Neuronal stem cell (in vitro differentiated cells): ENCODE results near the gene C17orf58.

Source experiments
- DNase-seq: peaks from one replicate; pipeline ENCODE4 v3.0.0-alpha.2; 2013; ENCODE audit warnings: low spot score
- H2AFZ ChIP-seq: one replicate; pipeline ENCODE4 v1.6.1; 2013; ENCODE audit warnings: mild to moderate bottlenecking, low read length, inconsistent platforms
- H2AK5ac ChIP-seq: 2 replicates; pipeline ENCODE4 v1.6.1; 2013; ENCODE audit warnings: low read depth, mild to moderate bottlenecking, inconsistent platforms, low read length, moderate library complexity, mixed read lengths
- H2BK120ac ChIP-seq: 2 replicates; pipeline ENCODE4 v1.6.1; 2013; ENCODE audit warnings: low read depth, mild to moderate bottlenecking, inconsistent platforms, low read length, moderate library complexity, mixed read lengths
- H2BK12ac ChIP-seq: one replicate; pipeline ENCODE4 v1.6.1; 2013; ENCODE audit warnings: low read length, inconsistent platforms
- H2BK15ac ChIP-seq: 2 replicates; pipeline ENCODE4 v1.6.1; 2013; ENCODE audit warnings: mild to moderate bottlenecking, low read length, inconsistent platforms, mixed read lengths
- H2BK5ac ChIP-seq: one replicate; pipeline ENCODE4 v1.6.1; 2013; ENCODE audit warnings: inconsistent platforms, mild to moderate bottlenecking, low read length, moderate library complexity
- H3K14ac ChIP-seq: one replicate; pipeline ENCODE4 v1.6.1; 2013; ENCODE audit warnings: low read length, inconsistent platforms
- H3K18ac ChIP-seq: 2 replicates; pipeline ENCODE4 v1.6.1; 2013; ENCODE audit warnings: low read length, inconsistent platforms
- H3K23ac ChIP-seq: 2 replicates; pipeline ENCODE4 v1.6.1; 2013; ENCODE audit warnings: low read depth, mild to moderate bottlenecking, mixed read lengths, low read length, inconsistent platforms; ENCODE audit not compliant: poor library complexity
- H3K27ac ChIP-seq: replicated peaks from 3 replicates; pipeline ENCODE4 v1.5.1; 2013; ENCODE audit warnings: low read length, inconsistent platforms
- H3K27me3 ChIP-seq, 3 experiments: 2 replicates each; pipeline ENCODE4 v1.6.1; 2013; ENCODE audit warnings: low read length in 3 of 3, mild to moderate bottlenecking in 2 of 3, inconsistent platforms in 1 of 3, low read depth in 1 of 3, mixed read lengths in 1 of 3, moderate library complexity in 1 of 3; ENCODE audit not compliant: control insufficient read depth in 3 of 3, insufficient read depth in 3 of 3
- H3K36me3 ChIP-seq, 2 donors: replicated peaks in 1 of 2; 2 replicates each; pipeline ENCODE4 v1.6.1; 2013; ENCODE audit warnings: low read length in 2 of 2; ENCODE audit not compliant: control insufficient read depth in 2 of 2, insufficient read depth in 2 of 2
- H3K4ac ChIP-seq: 2 replicates; pipeline ENCODE4 v1.6.1; 2013; ENCODE audit warnings: inconsistent platforms, mild to moderate bottlenecking, low read length, moderate library complexity
- H3K4me1 ChIP-seq, 2 donors: 1 replicate in 1 of 2; 2 replicates in 1 of 2; pipeline ENCODE4 v1.6.1; 2013; ENCODE audit warnings: low read length in 2 of 2, low read depth in 1 of 2; ENCODE audit not compliant: control insufficient read depth in 2 of 2, insufficient read depth in 1 of 2
- H3K4me2 ChIP-seq: one replicate; pipeline ENCODE4 v1.6.1; 2013; ENCODE audit warnings: mild to moderate bottlenecking, low read length, inconsistent platforms; ENCODE audit not compliant: insufficient read depth, poor library complexity, severe bottlenecking
- H3K4me3 ChIP-seq, 2 donors: 2 replicates each; pipeline ENCODE4 v1.5.1; 2013; ENCODE audit warnings: low read length in 2 of 2, mild to moderate bottlenecking in 2 of 2, inconsistent platforms in 1 of 2, moderate library complexity in 1 of 2
- H3K79me1 ChIP-seq: one replicate; pipeline ENCODE4 v1.6.1; 2013; ENCODE audit warnings: low read depth, mild to moderate bottlenecking, inconsistent platforms, low read length, moderate library complexity
- H3K9ac ChIP-seq: one replicate; pipeline ENCODE4 v1.6.1; 2013; ENCODE audit warnings: mild to moderate bottlenecking, low read depth, low read length, inconsistent platforms; ENCODE audit not compliant: poor library complexity
- H3K9me3 ChIP-seq, 2 donors: replicated peaks in 1 of 2; 2 replicates each; pipeline versions ENCODE3 to v1.6.1; 2013; ENCODE audit warnings: low read length in 2 of 2, mild to moderate bottlenecking in 2 of 2, inconsistent platforms in 1 of 2, low read depth in 1 of 2, mixed read lengths in 1 of 2, moderate library complexity in 1 of 2; ENCODE audit not compliant: control insufficient read depth in 2 of 2, insufficient read depth in 1 of 2
- H4K8ac ChIP-seq: one replicate; pipeline ENCODE4 v1.6.1; 2013; ENCODE audit warnings: low read depth, mild to moderate bottlenecking, inconsistent platforms, low read length, moderate library complexity
- H4K91ac ChIP-seq: one replicate; pipeline ENCODE4 v1.6.1; 2013; ENCODE audit warnings: low read length, low read depth, mild to moderate bottlenecking, inconsistent platforms; ENCODE audit not compliant: poor library complexity
- WGBS, 2 donors: extraction: QIAGEN DNeasy Blood & Tissue Kit; methylation state at CpG; one replicate each; pipeline ENCODE4 v1.1.7; 2013; ENCODE audit warnings: missing lambda C conversion rate in 2 of 2, mixed read lengths in 1 of 2; ENCODE audit not compliant: insufficient read length in 2 of 2, insufficient replicate concordance in 1 of 2; ENCODE audit errors: extremely low coverage in 2 of 2; 5-methylcytosine and 5-hydroxymethylcytosine counted together

Gene C17orf58

DNA sequence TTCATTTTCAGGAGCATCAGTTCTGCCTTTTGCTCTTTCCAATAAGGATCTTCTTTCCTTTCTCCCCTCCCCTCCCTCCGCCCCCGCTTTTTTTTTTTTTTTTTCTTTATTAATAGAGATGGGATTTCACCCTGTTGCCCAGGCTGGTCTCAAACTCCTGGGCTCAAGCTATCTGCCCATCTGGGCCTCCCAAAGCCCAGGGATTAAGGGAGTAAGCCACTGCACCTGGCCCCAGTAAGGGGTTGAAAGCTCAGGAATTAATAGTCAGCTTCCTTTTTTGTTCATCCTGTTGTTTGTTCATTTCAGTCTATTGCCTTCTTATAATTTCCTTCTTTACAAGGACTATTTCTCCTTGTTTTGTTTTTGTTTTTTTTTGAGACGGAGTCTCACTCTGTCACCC lies 7.9 kb upstream of the C17orf58 start:
- Histone ChIP-seq H3K9ac (no peak overlapping the region), H3K36me3 (no peaks in the 10 kb centered on the region), H3K27ac (no peak overlapping the region), H3K27me3 (peaks cover 0 to 2% (median 0%) of the 10 kb centered on the region in 3 experiments), H4K91ac (no peak overlapping the region), H2AFZ (no peak overlapping the region), H2BK5ac (no peak overlapping the region), H3K18ac (no peak overlapping the region), H3K14ac (no peak overlapping the region), H3K4me3 (no peak overlapping the region), H2BK12ac (no peak overlapping the region), H3K9me3 (no peaks in the 10 kb centered on the region), H3K4me2 (no peak overlapping the region), H3K4me1 (no peaks in the 10 kb centered on the region), H2BK120ac (no peak overlapping the region), H2BK15ac (no peak overlapping the region), H2AK5ac (no peak overlapping the region), H3K23ac (no peak overlapping the region), H3K4ac (no peak overlapping the region), H4K8ac (no peak overlapping the region), H3K79me1 (no peaks in the 10 kb centered on the region)
- WGBS, 2 donors: no CpG with 5 or more reads among the region's 3 CpGs
- no peak for DNase-seq

DNA sequence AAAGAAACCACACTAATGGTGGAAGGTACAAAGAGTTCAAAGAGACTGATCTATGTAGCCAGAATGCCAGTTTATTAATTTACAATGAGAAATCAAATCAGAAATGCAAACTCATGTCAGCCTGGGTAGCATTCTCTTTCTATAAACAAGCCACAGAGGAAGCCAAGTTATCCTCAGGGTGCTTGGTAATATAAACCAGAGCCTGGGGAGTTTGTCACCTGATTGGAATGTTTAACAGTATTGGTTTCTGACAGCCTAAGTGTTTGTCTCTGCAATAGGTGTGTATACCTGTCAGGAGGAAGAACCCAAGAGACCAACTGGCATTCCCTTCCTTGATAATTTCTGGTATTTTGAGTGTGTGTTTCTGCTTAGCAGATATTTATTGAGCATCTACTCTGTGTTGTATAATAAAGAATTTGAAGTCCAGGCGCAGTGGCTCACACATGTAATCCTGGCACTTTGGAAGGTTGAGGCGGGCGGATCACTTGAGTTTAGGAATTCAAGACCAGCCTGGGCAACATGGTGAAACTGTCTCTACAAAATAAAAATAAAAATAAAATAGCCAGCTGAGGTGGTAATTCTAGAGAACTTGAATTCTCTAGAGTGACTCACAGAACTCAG lies 3.1 kb upstream of the C17orf58 start:
- H3K9ac ChIP-seq: no peak overlapping the region
- WGBS, 2 donors: no CpG with 5 or more reads among the region's 3 CpGs
- no peak overlapping the region for H2AK5ac ChIP-seq
- H3K14ac ChIP-seq: no peak overlapping the region
- H4K91ac ChIP-seq: no peak overlapping the region
- no peak overlapping the region for H4K8ac ChIP-seq
- no peak for DNase-seq
- H3K18ac ChIP-seq: no peak overlapping the region
- H2BK12ac ChIP-seq: no peak overlapping the region
- H2BK120ac ChIP-seq: no peak overlapping the region
- H3K9me3 ChIP-seq: no peaks in the 10 kb centered on the region
- peaks cover 0 to 14% (median 6%) of the 10 kb centered on the region in 3 experiments for H3K27me3 ChIP-seq
- no peak overlapping the region for H3K4me2 ChIP-seq
- no peak overlapping the region for H3K4me3 ChIP-seq
- H3K23ac ChIP-seq: no peak overlapping the region
- H3K4me1 ChIP-seq: peaks cover 7 to 12% of the 10 kb centered on the region in 2 donors
- no peak overlapping the region for H2AFZ ChIP-seq
- H3K36me3 ChIP-seq: no peaks in the 10 kb centered on the region
- H2BK15ac ChIP-seq: no peak overlapping the region
- H3K79me1 ChIP-seq: no peaks in the 10 kb centered on the region
- H2BK5ac ChIP-seq: no peak overlapping the region
- no peak overlapping the region for H3K4ac ChIP-seq
- H3K27ac ChIP-seq: no peak overlapping the region

GRCh38 chr17:67998466-67998865 lies 2.2 kb upstream of the C17orf58 start:
- Histone ChIP-seq H3K36me3 (no peaks in the 10 kb centered on the region), H3K4me1 (peaks cover 7 to 16% of the 10 kb centered on the region in 2 donors), H4K91ac (no peak overlapping the region), H3K23ac (no peak overlapping the region), H2BK12ac (no peak overlapping the region), H3K18ac (no peak overlapping the region), H3K9ac (no peak overlapping the region), H2AFZ (no peak overlapping the region), H2BK120ac (no peak overlapping the region), H2BK5ac (no peak overlapping the region), H3K27ac (no peak overlapping the region), H3K4ac (no peak overlapping the region), H3K27me3 (peaks cover 0 to 14% (median 6%) of the 10 kb centered on the region in 3 experiments), H3K79me1 (peaks cover 3% of the 10 kb centered on the region), H3K4me2 (no peak overlapping the region), H3K9me3 (no peaks in the 10 kb centered on the region), H2AK5ac (no peak overlapping the region), H3K4me3 (no peak overlapping the region), H3K14ac (no peak overlapping the region), H4K8ac (no peak overlapping the region), H2BK15ac (no peak overlapping the region)
- no peak for DNase-seq
- no CpG with 5 or more reads among the region's 2 CpGs for WGBS, 2 donors

DNA sequence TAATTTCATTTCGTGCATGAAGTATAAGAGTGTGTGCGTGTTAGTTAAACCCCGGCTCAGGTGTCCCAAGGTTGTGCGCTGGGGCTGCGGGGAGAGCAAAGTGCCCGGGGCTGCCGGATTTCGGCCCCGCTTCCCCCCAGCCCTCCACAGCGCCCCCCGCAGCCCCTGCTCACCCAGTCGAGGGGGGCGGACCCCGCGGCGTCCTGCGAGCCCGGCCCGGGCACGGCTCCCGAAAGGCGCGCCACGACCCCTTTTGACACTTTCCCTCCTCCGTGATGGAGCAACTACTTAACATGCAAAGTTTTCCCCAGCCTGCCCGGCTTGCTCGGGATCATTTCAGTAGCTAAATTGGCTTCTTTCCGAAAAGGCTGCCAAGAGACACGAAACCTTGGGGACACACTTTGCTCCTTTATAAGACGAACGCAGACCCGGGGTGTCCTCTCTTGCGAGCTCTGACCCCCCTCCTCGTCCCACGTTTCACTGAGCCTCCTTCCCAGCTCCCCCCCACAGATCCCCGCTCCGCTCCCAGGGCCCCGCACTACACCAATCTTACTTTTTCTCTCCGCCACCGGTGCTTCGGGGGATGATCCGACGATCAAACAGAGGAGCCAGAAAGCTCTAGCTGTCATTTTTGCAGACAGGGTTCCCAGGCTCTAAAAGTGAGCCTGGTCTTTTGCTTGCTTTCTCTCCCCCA lies 552 bp downstream of the C17orf58 start:
- Histone ChIP-seq H2BK15ac (no peak overlapping the region), H3K4ac (no peak overlapping the region), H3K36me3 (peaks cover 0 to 14% of the 10 kb centered on the region in 2 donors), H4K91ac (no peak overlapping the region), H3K9ac (peak overlapping the region; percentile 33), H2AK5ac (no peak overlapping the region), H3K14ac (no peak overlapping the region), H2BK5ac (no peak overlapping the region), H3K79me1 (peaks cover 3% of the 10 kb centered on the region), H3K9me3 (no peaks in the 10 kb centered on the region), H2BK120ac (no peak overlapping the region), H3K4me2 (peak overlapping the region; percentile 92), H3K18ac (peak overlapping the region; percentile 28), H3K27ac (no peak overlapping the region), H3K4me3 (peak overlapping the region; percentile 77 to 97), H2BK12ac (no peak overlapping the region), H4K8ac (no peak overlapping the region), H2AFZ (peak overlapping the region; percentile 98), H3K27me3 (peaks cover 0 to 14% (median 6%) of the 10 kb centered on the region in 3 experiments), H3K4me1 (peaks cover 7 to 16% of the 10 kb centered on the region in 2 donors), H3K23ac (no peak overlapping the region)
- peak; percentile 23 for DNase-seq
- WGBS, 2 donors: no CpG with 5 or more reads among the region's 43 CpGs
